Lower leg skin (tissue), 3 donors: ENCODE data around the gene CEP97.

Experiments used
- CTCF ChIP-seq, 3 donors: fragments of 450-650 bp; IDR thresholded peaks; one replicate each; pipeline ENCODE4 v1.5.1; 2016; ENCODE audit warnings: antibody characterized with exemption in 3 of 3, mild to moderate bottlenecking in 3 of 3, moderate library complexity in 2 of 3
- POLR2A ChIP-seq, 2 donors: fragments of 450-650 bp; IDR thresholded peaks; one replicate each; pipeline ENCODE4 v1.6.1; 2016 to 2017; ENCODE audit warnings: antibody characterized with exemption in 2 of 2, mild to moderate bottlenecking in 1 of 2, moderate library complexity in 1 of 2

DNA sequence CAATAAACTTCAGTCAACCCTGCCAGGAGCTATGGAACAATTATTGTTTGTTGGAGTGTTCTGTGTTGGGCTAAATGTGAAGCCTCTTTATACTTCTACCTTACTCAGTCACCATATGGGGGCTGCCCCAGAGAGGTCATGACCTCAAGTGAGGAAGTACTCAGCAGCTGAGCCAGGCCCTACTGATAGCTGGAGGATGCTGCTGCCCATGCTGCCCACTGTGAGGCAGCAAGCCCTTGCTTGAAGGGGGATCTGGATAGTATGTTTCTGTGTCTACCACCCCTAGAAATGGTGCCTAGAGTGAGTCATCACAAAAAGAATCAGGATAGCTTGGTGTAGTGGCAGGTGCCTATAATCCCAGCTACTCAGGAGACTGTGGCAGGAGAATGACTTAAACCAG lies 33.4 kb upstream of the CEP97 start:
- no peak for TF ChIP-seq CTCF (IDR thresholded peaks at IDR 0.05)
- no peak for TF ChIP-seq POLR2A (IDR thresholded peaks at IDR 0.05)
